ENCODE results near the gene OSCAR. TPM values are rescaled to one million over a fixed set of nuclear protein-coding genes. Genes with fewer than 3 reads are reported as not detected.

OSCAR gene
- total RNA-seq, 1 donor from 2014 or later = 0.23 TPM

GRCh38 chr19:54136086-54136863 is 35.7 kb upstream of the OSCAR start:
- DNase-seq (ENCODE audit: low spot score) = no peak
- Mint-ChIP-seq H3K27ac (peak overlapping the region; percentile 74), H3K27me3 (ENCODE audit: low read depth) (no peaks in the 10 kb centered on the region), H3K9me3 (no peaks in the 10 kb centered on the region), H3K4me3 (ENCODE audit: low read depth) (peak overlapping the region; percentile 86), H3K4me1 (ENCODE audit: low read depth) (peaks cover 29% of the 10 kb centered on the region), H3K36me3 (ENCODE audit: low read depth) (peaks cover 28% of the 10 kb centered on the region)
- intact Hi-C loops (cut with micrococcal nuclease) = no loop called here

DNA sequence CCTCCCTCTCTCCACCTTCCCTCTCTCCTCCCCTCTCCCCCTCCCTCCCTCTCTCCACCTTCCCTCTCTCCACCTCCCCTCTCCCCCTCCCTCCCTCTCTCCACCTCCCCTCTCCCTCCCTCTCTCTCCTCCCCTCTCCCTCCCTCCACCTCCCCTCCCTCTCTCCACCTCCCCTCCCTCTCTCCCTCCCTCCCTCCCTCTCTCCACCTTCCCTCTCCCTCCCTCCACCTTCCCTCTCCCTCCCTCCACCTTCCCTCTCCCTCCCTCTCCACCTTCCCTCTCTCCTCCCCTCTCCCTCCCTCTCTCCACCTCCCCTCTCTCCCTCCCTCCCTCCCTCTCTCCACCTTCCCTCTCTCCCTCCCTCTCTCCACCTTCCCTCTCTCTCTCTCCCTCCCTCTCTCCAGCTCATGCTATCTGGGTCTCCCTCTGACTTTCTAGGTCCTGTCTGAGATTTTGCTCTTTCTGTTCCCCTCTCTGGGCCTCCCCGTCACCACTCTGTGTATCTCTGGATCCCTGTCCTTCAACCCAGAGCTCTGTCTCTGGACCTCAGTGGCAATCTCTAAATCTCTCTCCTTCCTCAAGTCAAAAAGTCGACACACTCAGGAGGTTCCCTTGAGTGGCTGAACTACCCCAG is 33.5 kb upstream of the OSCAR start:
- Mint-ChIP-seq H3K27ac (peak overlapping the region; percentile 11), H3K9me3 (no peaks in the 10 kb centered on the region), H3K4me1 (ENCODE audit: low read depth) (peaks cover 20% of the 10 kb centered on the region), H3K27me3 (ENCODE audit: low read depth) (no peaks in the 10 kb centered on the region), H3K36me3 (ENCODE audit: low read depth) (peaks cover 22% of the 10 kb centered on the region), H3K4me3 (ENCODE audit: low read depth) (no peak overlapping the region)
- no peak for DNase-seq (ENCODE audit: low spot score)
- intact Hi-C loops (cut with micrococcal nuclease) = no loop called here

DNA sequence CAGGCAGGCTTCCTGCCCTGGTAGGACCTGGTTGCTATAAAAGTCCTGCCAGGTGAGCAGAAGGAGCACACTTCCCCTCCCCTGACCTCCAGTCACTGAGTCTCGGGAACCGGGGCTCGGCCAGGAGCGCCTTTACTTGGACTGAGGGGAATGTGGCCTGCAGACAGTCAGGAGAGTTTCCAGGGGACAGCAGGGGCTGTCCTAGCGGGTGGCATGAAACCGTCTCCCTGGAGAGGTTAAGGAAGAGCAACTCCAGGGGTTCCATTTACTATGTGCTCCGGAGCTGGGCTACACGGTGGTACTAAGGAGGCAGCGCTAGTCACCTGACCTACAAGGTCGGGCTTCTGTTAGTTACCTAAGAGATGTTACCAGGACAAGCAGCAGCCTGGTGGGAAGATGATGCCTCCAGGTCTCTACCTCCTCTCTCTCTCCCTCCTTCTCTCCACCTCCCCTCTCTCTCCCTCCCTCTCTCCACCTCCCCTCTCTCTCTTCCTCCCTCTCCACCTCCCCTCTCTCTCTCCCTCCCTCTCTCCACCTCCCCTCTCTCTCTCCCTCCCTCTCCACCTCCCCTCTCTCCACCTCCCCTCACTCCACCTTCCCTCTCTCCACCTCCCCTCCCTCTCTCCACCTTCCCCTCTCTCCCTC is 32.8 kb upstream of the OSCAR start:
- Mint-ChIP-seq H3K4me1 (ENCODE audit: low read depth) (peaks cover 15% of the 10 kb centered on the region), H3K36me3 (ENCODE audit: low read depth) (peaks cover 19% of the 10 kb centered on the region), H3K4me3 (ENCODE audit: low read depth) (no peak overlapping the region), H3K27me3 (ENCODE audit: low read depth) (no peaks in the 10 kb centered on the region), H3K9me3 (no peaks in the 10 kb centered on the region), H3K27ac (no peak overlapping the region)
- intact Hi-C loops (cut with micrococcal nuclease) = no loop called here
- DNase-seq (ENCODE audit: low spot score) = no peak

GRCh38 chr19:54129617-54129996 is 29.0 kb upstream of the OSCAR start:
- Mint-ChIP-seq H3K27ac (no peak overlapping the region), H3K4me1 (ENCODE audit: low read depth) (peaks cover 5% of the 10 kb centered on the region), H3K4me3 (ENCODE audit: low read depth) (no peak overlapping the region), H3K27me3 (ENCODE audit: low read depth) (no peaks in the 10 kb centered on the region), H3K36me3 (ENCODE audit: low read depth) (peaks cover 39% of the 10 kb centered on the region), H3K9me3 (no peaks in the 10 kb centered on the region)
- intact Hi-C loops (cut with micrococcal nuclease) = no loop called here
- no peak for DNase-seq (ENCODE audit: low spot score)

DNA sequence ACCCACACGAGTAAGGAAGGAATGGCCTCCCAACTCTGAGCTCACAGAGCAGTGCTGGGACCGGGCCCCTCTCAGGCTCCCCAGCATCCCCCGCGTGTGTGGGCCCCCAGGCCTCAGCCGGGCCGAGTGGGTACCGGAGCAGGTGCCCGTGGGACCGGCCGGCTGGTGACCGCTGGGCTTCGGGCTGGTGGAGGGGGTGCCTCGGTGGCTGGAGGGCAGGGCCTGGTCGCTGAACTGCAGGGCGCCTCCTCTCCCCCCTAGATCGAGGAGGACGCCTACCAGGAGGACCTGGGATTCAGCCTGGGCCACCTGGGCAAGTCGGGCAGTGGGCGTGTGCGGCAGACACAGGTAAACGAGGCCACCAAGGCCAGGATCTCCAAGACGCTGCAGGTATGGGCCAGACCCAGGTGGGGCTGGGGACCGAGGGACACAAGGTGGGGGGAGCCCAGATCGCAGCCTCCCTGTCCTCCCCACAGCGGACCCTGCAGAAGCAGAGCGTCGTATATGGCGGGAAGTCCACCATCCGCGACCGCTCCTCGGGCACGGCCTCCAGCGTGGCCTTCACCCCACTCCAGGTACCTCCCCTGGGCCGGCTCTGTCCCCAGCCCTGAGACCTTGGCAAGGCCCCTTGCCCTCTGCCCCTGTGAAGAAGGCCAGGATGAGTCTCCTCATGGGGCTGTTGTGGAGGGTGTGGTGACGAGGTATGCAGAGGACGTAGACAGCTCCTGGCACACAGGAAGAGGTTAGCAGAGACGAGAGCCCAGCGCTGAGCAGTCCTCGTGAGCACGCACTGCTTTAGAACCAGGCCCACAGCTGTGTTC is 28.4 kb upstream of the OSCAR start:
- H3K4me3 Mint-ChIP-seq (ENCODE audit: low read depth) = no peak overlapping the region
- intact Hi-C loops (cut with micrococcal nuclease) = no loop called here
- no peaks in the 10 kb centered on the region for H3K4me1 Mint-ChIP-seq (ENCODE audit: low read depth)
- no peak overlapping the region for H3K27ac Mint-ChIP-seq
- H3K9me3 Mint-ChIP-seq = no peaks in the 10 kb centered on the region
- DNase-seq (ENCODE audit: low spot score) = no peak
- H3K27me3 Mint-ChIP-seq (ENCODE audit: low read depth) = no peaks in the 10 kb centered on the region
- H3K36me3 Mint-ChIP-seq (ENCODE audit: low read depth) = peaks cover 40% of the 10 kb centered on the region

DNA sequence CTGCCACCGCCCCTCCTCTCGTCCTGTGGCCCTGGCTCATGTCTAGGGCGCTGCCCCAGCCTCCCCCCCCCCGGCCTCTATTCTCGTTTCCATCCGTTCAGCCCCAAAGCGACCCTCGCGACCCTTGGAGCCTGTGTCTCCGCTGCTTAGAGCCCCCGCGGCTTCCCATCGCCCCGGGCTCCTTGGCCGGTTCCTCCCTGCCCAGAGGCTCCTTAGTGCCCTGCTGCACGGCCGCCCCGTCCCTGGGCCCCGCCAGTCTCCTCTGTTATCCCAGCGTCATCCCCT is 27.8 kb upstream of the OSCAR start:
- Mint-ChIP-seq H3K27me3 (ENCODE audit: low read depth) (no peaks in the 10 kb centered on the region), H3K36me3 (ENCODE audit: low read depth) (peaks cover 44% of the 10 kb centered on the region), H3K4me3 (ENCODE audit: low read depth) (no peak overlapping the region)

GRCh38 chr19:54127688-54128440 is 27.3 kb upstream of the OSCAR start:
- intact Hi-C loops (cut with micrococcal nuclease) = no loop called here
- no peaks in the 10 kb centered on the region for H3K27me3 Mint-ChIP-seq (ENCODE audit: low read depth)
- H3K27ac Mint-ChIP-seq = no peak overlapping the region
- no peak overlapping the region for H3K4me3 Mint-ChIP-seq (ENCODE audit: low read depth)
- H3K4me1 Mint-ChIP-seq (ENCODE audit: low read depth) = no peaks in the 10 kb centered on the region
- no peaks in the 10 kb centered on the region for H3K9me3 Mint-ChIP-seq
- no peak for DNase-seq (ENCODE audit: low spot score)
- H3K36me3 Mint-ChIP-seq (ENCODE audit: low read depth) = peaks cover 49% of the 10 kb centered on the region

More for the DNA sequence above, 27.8 kb upstream of the OSCAR start:
- Mint-ChIP-seq H3K27ac (no peak overlapping the region), H3K9me3 (no peaks in the 10 kb centered on the region), H3K4me1 (ENCODE audit: low read depth) (no peaks in the 10 kb centered on the region)
- intact Hi-C loops (cut with micrococcal nuclease) = no loop called here
- DNase-seq (ENCODE audit: low spot score) = no peak

- no peak overlapping the region for H3K4me3 Mint-ChIP-seq (ENCODE audit: low read depth)
- no peaks in the 10 kb centered on the region for H3K4me1 Mint-ChIP-seq (ENCODE audit: low read depth)
- no peak overlapping the region for H3K27ac Mint-ChIP-seq
- H3K9me3 Mint-ChIP-seq = no peaks in the 10 kb centered on the region
- no peaks in the 10 kb centered on the region for H3K27me3 Mint-ChIP-seq (ENCODE audit: low read depth)
- no peak for DNase-seq (ENCODE audit: low spot score)
- intact Hi-C loops (cut with micrococcal nuclease) = no loop called here
- H3K36me3 Mint-ChIP-seq (ENCODE audit: low read depth) = peaks cover 59% of the 10 kb centered on the region
Measured at GRCh38 chr19:54125713-54126112, 25.1 kb upstream of the OSCAR start.

- no peaks in the 10 kb centered on the region for H3K27me3 Mint-ChIP-seq (ENCODE audit: low read depth)
- H3K4me1 Mint-ChIP-seq (ENCODE audit: low read depth) = no peaks in the 10 kb centered on the region
- DNase-seq (ENCODE audit: low spot score) = no peak
- H3K9me3 Mint-ChIP-seq = no peaks in the 10 kb centered on the region
- no peak overlapping the region for H3K27ac Mint-ChIP-seq
- no peak overlapping the region for H3K4me3 Mint-ChIP-seq (ENCODE audit: low read depth)
- peaks cover 65% of the 10 kb centered on the region for H3K36me3 Mint-ChIP-seq (ENCODE audit: low read depth)
- intact Hi-C loops (cut with micrococcal nuclease) = no loop called here
Measured at GRCh38 chr19:54124393-54124792, 23.8 kb upstream of the OSCAR start.

DNA sequence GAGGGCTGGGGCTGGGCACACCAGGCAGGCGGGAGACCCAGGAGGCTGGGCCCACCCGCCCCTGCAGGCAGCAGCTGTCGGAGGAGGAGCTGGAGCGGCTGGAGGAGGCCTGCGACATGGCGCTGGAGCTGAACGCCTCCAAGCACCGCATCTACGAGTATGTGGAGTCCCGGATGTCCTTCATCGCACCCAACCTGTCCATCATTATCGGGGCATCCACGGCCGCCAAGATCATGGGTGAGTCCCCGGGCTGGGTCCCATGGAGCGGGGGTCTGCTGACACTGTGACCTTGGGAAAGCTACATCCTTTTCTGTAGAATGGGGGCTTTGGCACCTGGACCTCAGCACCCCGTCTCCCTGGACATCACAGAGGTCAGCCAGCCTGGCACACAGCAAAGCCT is 23.1 kb upstream of the OSCAR start:
- no peak for DNase-seq (ENCODE audit: low spot score)
- H3K4me1 Mint-ChIP-seq (ENCODE audit: low read depth) = no peaks in the 10 kb centered on the region
- H3K27ac Mint-ChIP-seq = no peak overlapping the region
- H3K27me3 Mint-ChIP-seq (ENCODE audit: low read depth) = no peaks in the 10 kb centered on the region
- H3K9me3 Mint-ChIP-seq = no peaks in the 10 kb centered on the region
- intact Hi-C loops (cut with micrococcal nuclease) = no loop called here
- H3K4me3 Mint-ChIP-seq (ENCODE audit: low read depth) = no peak overlapping the region
- H3K36me3 Mint-ChIP-seq (ENCODE audit: low read depth) = peaks cover 64% of the 10 kb centered on the region

GRCh38 chr19:54121259-54121658 is 20.7 kb upstream of the OSCAR start:
- Mint-ChIP-seq H3K9me3 (no peaks in the 10 kb centered on the region), H3K36me3 (ENCODE audit: low read depth) (peaks cover 57% of the 10 kb centered on the region), H3K27me3 (ENCODE audit: low read depth) (no peaks in the 10 kb centered on the region), H3K27ac (no peak overlapping the region), H3K4me1 (ENCODE audit: low read depth) (peaks cover 7% of the 10 kb centered on the region), H3K4me3 (ENCODE audit: low read depth) (no peak overlapping the region)
- no peak for DNase-seq (ENCODE audit: low spot score)
- intact Hi-C loops (cut with micrococcal nuclease) = no loop called here

Measured in activated T-helper 2 cell treated with anti-CD3 and anti-CD28 coated beads, Interferon-gamma antibody, Interleukin-2, Interleukin-4, amounts not matched to agents 10 μg/mL and 5 μg/mL and 100 μg/mL, durations not matched to agents 14 hours and 24 hours and 36 hours (primary cell).